Testis (tissue), 2 donors: ENCODE data around the gene OCIAD2.

Experiments used
- POLR2A ChIP-seq: fragments of 450-650 bp; IDR thresholded peaks from one replicate; pipeline ENCODE4 v1.6.1; 2017; ENCODE audit warnings: antibody characterized with exemption, mild to moderate bottlenecking, moderate library complexity
- TF ChIP-seq, protein P1 (sequence below), 3 experiments: fragments of 450-650 bp in 2 of 3; fragments of 200-600 bp in 1 of 3; sonication (generic) in 1 of 3; IDR thresholded peaks; one replicate each; pipeline ENCODE4 v1.5.1; 2016 to 2019; ENCODE audit warnings: antibody characterized with exemption in 3 of 3, mild to moderate bottlenecking in 2 of 3, moderate library complexity in 1 of 3

DNA sequence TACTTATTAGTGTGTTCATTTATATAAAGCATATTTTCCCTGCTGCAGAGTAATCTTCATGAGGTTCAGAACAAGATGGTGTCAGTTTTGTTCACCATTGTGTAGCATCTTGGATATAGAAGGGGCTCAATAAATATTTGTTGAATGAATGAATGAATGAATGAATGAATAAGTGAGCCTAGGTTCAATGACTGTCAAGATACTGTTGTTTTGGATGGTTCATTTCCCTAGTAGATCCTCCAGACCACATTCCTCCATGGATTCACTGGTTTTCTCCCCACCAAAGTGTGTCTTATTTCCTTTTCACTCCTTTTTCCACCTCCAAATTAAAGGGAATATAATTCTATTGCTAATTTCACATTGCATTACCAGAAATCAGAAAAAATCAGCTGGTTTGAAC is 2.1 kb upstream of the OCIAD2 start:
- no peak for TF ChIP-seq POLR2A
- TF ChIP-seq, protein P1, sequence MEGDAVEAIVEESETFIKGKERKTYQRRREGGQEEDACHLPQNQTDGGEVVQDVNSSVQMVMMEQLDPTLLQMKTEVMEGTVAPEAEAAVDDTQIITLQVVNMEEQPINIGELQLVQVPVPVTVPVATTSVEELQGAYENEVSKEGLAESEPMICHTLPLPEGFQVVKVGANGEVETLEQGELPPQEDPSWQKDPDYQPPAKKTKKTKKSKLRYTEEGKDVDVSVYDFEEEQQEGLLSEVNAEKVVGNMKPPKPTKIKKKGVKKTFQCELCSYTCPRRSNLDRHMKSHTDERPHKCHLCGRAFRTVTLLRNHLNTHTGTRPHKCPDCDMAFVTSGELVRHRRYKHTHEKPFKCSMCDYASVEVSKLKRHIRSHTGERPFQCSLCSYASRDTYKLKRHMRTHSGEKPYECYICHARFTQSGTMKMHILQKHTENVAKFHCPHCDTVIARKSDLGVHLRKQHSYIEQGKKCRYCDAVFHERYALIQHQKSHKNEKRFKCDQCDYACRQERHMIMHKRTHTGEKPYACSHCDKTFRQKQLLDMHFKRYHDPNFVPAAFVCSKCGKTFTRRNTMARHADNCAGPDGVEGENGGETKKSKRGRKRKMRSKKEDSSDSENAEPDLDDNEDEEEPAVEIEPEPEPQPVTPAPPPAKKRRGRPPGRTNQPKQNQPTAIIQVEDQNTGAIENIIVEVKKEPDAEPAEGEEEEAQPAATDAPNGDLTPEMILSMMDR (IDR thresholded peaks at IDR 0.05), result no peak
